GM12878 (cell line): ENCODE data around the gene ATG9A. TPM values are rescaled to one million over a fixed set of nuclear protein-coding genes. Genes with fewer than 3 reads are reported as not detected.

ENCODE experiments used
- ATAC-seq: fragments of 200-7000 bp; cut with Tn5 transposase; 3 replicates; pipeline ENCODE4 v1.9.1; 2020; ENCODE audit warnings: mild to moderate bottlenecking, moderate library complexity
- BruUV-seq: library from RNA; stranded (reverse); fragments of 400-500 nt; replicated peaks from 2 replicates; lab custom pipeline; 2021; lab: Mats Ljungman, UMichigan
- CTCF ChIA-PET: fragments of 300-600 bp; sonication (Branson Sonifier 250); formaldehyde crosslinking; extraction: SDS; loops from one replicate; lab custom pipeline; 2021; ENCODE audit warnings: inconsistent platforms; lab: Yijun Ruan, JAX
- POLR2A ChIA-PET: fragments of 350-600 bp; formaldehyde crosslinking; extraction: SDS; loops from one replicate; lab custom pipeline; 2021; ENCODE audit warnings: inconsistent platforms; lab: Charles Lee
- RAD21 ChIA-PET: fragments of 300-600 bp; sonication (Branson Sonifier 250); formaldehyde crosslinking; loops from one replicate; lab custom pipeline; 2023; ENCODE audit warnings: antibody characterized with exemption; ENCODE audit not compliant: unreplicated experiment; lab: Charles Lee
- SMC1A ChIA-PET: fragments of 300-600 bp; sonication (Branson Sonifier 250); formaldehyde crosslinking; loops from one replicate; lab custom pipeline; 2023; ENCODE audit not compliant: unreplicated experiment, uncharacterized antibody; lab: Charles Lee
- DNase-seq: peaks from one replicate; pipeline ENCODE4 v3.0.0-alpha.2; 2011; ENCODE audit warnings: low read depth, low spot score
- FAIRE-seq: peaks from 3 replicates; lab custom pipeline; 2011; peaks lifted over from hg19 to GRCh38; lab: Jason Lieb, UNC
- H2AFZ ChIP-seq: 2 replicates; pipeline ENCODE4 v1.6.0; 2011; ENCODE audit warnings: low read depth, low read length, control low read depth; ENCODE audit not compliant: control insufficient read depth
- H3K27ac ChIP-seq: 2 replicates; pipeline ENCODE4 v1.5.1; 2011; ENCODE audit warnings: control low read depth; ENCODE audit not compliant: control insufficient read depth, insufficient read depth
- H3K27me3 ChIP-seq, 2 experiments: replicated peaks in 1 of 2; 2 replicates each; pipeline versions ENCODE4 v1.6.0 to v1.6.1; 2011; ENCODE audit warnings: low read length in 1 of 2; ENCODE audit not compliant: control insufficient read depth in 2 of 2, insufficient read depth in 2 of 2
- H3K36me3 ChIP-seq, 2 experiments: 2 replicates each; pipeline ENCODE4 v1.5.1; 2011; ENCODE audit warnings: low read length in 1 of 2; ENCODE audit not compliant: control insufficient read depth in 2 of 2, insufficient read depth in 2 of 2
- H3K4me1 ChIP-seq: 2 replicates; pipeline ENCODE4 v1.6.1; 2011; ENCODE audit warnings: mild to moderate bottlenecking, low read length, moderate library complexity, mixed read lengths; ENCODE audit not compliant: control insufficient read depth, insufficient read depth
- H3K4me2 ChIP-seq: 2 replicates; pipeline ENCODE4 v1.6.0; 2011; ENCODE audit warnings: control low read depth; ENCODE audit not compliant: control insufficient read depth, insufficient read depth
- H3K4me3 ChIP-seq: fragments of 200-600 bp; sonication (generic); 2 replicates; pipeline ENCODE4 v1.5.1; 2016
- H3K79me2 ChIP-seq: 2 replicates; pipeline ENCODE4 v1.6.0; 2011; ENCODE audit warnings: low read length; ENCODE audit not compliant: control insufficient read depth, insufficient read depth
- H3K9ac ChIP-seq: 2 replicates; pipeline ENCODE4 v1.8.0; 2011; ENCODE audit warnings: low read length, control low read depth, mixed read lengths; ENCODE audit not compliant: control insufficient read depth, insufficient read depth
- H3K9me3 ChIP-seq: replicated peaks from 3 replicates; pipeline ENCODE4 v1.5.1; 2011; ENCODE audit warnings: mild to moderate bottlenecking, low read length; ENCODE audit not compliant: control insufficient read depth, insufficient read depth
- H4K20me1 ChIP-seq: 2 replicates; pipeline ENCODE4 v1.6.0; 2011; ENCODE audit not compliant: control insufficient read depth, insufficient read depth
- ASH2L ChIP-seq: fragments of 300-600, 200-600 bp; sonication (generic); IDR thresholded peaks from 2 replicates; pipeline ENCODE4 v1.6.1; 2017; ENCODE audit warnings: low read depth, mild to moderate bottlenecking, borderline replicate concordance
- CBX3 ChIP-seq: fragments of 200-600 bp; sonication (generic); IDR thresholded peaks from 2 replicates; pipeline ENCODE4 v1.6.1; 2016; ENCODE audit warnings: low read depth, borderline replicate concordance
- NR2C2 ChIP-seq: IDR thresholded peaks from 2 replicates; pipeline ENCODE4 v1.6.1; 2011; ENCODE audit warnings: borderline replicate concordance, low read depth; ENCODE audit not compliant: control insufficient read depth, insufficient read length
- POLR2AphosphoS5 ChIP-seq: IDR thresholded peaks from 2 replicates; pipeline ENCODE4 v1.6.1; 2011; ENCODE audit warnings: mild to moderate bottlenecking, low read length, inconsistent platforms
- RAD21 ChIP-seq: IDR thresholded peaks from 2 replicates; pipeline ENCODE4 v1.6.1; 2011; ENCODE audit warnings: mild to moderate bottlenecking, low read depth, low read length, moderate library complexity; ENCODE audit not compliant: insufficient read depth
- RFX5 ChIP-seq: IDR thresholded peaks from 2 replicates; pipeline ENCODE4 v1.6.1; 2011; ENCODE audit warnings: low read depth, low read length, improper control_type of control experiment
- SIN3A ChIP-seq: IDR thresholded peaks from 2 replicates; pipeline ENCODE4 v1.6.1; 2012; ENCODE audit warnings: low read depth, low read length, improper control_type of control experiment
- TBL1XR1 ChIP-seq: IDR thresholded peaks from 2 replicates; pipeline ENCODE4 v1.6.1; 2012; ENCODE audit warnings: low read depth, low read length, improper control_type of control experiment
- ZNF207 ChIP-seq: fragments of 450-650 bp; IDR thresholded peaks from 2 replicates; pipeline ENCODE4 v1.6.1; 2014; ENCODE audit warnings: antibody characterized with exemption, mild to moderate bottlenecking, borderline replicate concordance
- WGBS: methylation state at CpG from one replicate; pipeline ENCODE4 v1.1.6; 2016; ENCODE audit warnings: low lambda C conversion rate; ENCODE audit not compliant: insufficient replicate concordance, insufficient coverage; ENCODE audit errors: missing lambda C conversion rate; 5-methylcytosine and 5-hydroxymethylcytosine counted together
- in situ Hi-C: fragments of 300-500 bp; cut with MboI; formaldehyde crosslinking; loops from 9 replicates; pipeline ENCODE4 v1.14.3; 2018; ENCODE audit warnings: mixed read lengths
- intact Hi-C: fragments of 100-400 bp; cut with micrococcal nuclease; formaldehyde crosslinking; loops from one replicate; pipeline ENCODE4 v1.14.2; 2022; ENCODE audit not compliant: unreplicated experiment
- polyA plus RNA-seq, 11 experiments: library from polyadenylated mRNA; depleted of rRNA in 4 of 11; unstranded in 6 of 11; stranded (reverse) in 5 of 11; fragments of >200 nt; fragmentation: Nextera tagmentation in 4 of 11; fragmentation: Illumina TruSeq in 1 of 11; extraction: Ambion mirVana in 4 of 11; extraction: Trizol in 1 of 11; gene quantifications; 1 replicate in 1 of 11; 2 replicates in 10 of 11; pipeline versions ENCODE4 v1.2.1 to v1.2.3, GENCODE V29; 2011 to 2016; ENCODE audit warnings: inconsistent platforms in 2 of 11, missing spikeins in 2 of 11, low read depth in 1 of 11
- total RNA-seq, 4 experiments: library from RNA; depleted of rRNA in 3 of 4; stranded (reverse); fragments of >200 nt in 3 of 4; fragmentation: Illumina TruSeq in 1 of 4; extraction: Trizol in 1 of 4; gene quantifications; 2 replicates each; pipeline versions ENCODE4 v1.2.1 to v1.2.3, GENCODE V29; 2013 to 2021
- TF ChIP-seq, protein P1 (sequence below): fragments of 450-650 bp; formaldehyde crosslinking; IDR thresholded peaks from 2 replicates; pipeline ENCODE4 v1.4.0; 2020; ENCODE audit warnings: mild to moderate bottlenecking, moderate library complexity
- TF ChIP-seq, protein P2 (sequence below): IDR thresholded peaks from 2 replicates; pipeline ENCODE4 v1.6.1; 2012; ENCODE audit warnings: low read depth, low read length, improper control_type of control experiment

The ATG9A gene
- total and polyA plus RNA-seq, 10 of the 15 experiments (the other 5 are each of a cell fraction or from before 2014, with no cell fraction given), result 0.16 to 37.5 (median 14.6) TPM; not detected in 1

DNA sequence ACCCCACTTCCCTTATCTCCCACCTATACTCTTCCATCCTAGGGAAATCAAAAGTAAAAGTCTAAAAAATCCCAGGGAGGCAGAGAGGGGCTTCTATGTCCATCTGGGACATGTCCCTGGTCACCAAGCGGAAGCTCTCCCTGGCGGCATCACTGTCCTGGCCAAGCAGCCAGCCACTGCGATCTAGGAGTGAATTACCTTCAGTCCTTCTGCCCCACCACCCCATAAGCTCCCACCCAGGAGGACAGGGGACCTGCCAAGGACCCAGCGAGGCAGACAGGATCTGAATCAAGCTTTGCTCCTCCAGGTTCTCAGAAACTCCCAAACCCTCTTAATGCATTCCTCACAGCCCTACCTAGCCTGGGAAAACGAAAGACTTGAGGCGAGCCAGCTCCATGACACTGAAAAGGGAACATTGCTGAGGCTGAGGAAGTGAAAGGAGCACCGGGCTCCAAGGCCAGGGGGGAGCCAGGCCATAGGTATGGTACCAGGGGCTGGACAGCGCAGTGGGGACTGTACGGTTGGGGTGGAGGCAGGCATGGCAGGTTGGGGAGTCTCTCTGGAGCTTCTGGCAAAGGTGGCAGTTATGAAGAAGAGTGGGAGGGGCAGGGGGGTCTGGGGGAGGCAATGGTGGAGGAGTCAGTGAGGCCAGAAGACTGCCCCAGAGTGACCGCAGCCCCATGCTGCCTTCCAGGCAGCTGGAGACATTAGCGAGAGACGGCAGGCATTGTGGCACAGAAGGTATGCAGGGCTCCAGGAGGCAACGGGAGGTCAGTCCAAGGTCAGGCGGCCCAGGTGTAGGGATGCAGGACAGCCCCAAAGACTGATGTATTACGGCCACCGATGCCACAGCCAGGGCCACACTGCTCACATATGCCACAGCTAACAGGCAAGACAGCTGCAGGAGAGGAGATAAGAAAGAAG is 56.9 kb downstream of the ATG9A start:
- H3K79me2 ChIP-seq, result peaks cover 14% of the 10 kb centered on the region
- ChIA-PET CTCF (interaction anchor here (0.5 to 5.6 kb wide), 18 partner anchors 8 to 344 kb away, joined by 3 to 48 read pairs (median 8); partner anchors contain the start of genes DNAJB2, GLB1L and STK16), RAD21 (interaction anchor here (1.8 to 4.1 kb wide), 3 partner anchors 35 to 124 kb away, joined by 9 to 33 read pairs (median 12); partner anchors contain the start of gene ZFAND2B), SMC1A (interaction anchor here (0.6 to 2.9 kb wide), 6 partner anchors 36 to 326 kb away, joined by 3 to 20 read pairs (median 3); partner anchors contain the start of gene GMPPA), POLR2A (interaction anchor here (1.2 kb wide), 1 partner anchor 34 kb away, joined by 5 read pairs; the partner anchor contains the start of gene ZFAND2B)
- intact Hi-C loops, result no loop called here
- H3K36me3 ChIP-seq, result peaks cover 4 to 9% of the 10 kb centered on the region in 2 experiments
- H3K4me1 ChIP-seq, result no peaks in the 10 kb centered on the region; the same call in 1 of the 2 replicates
- H2AFZ ChIP-seq, result no peak overlapping the region
- H3K9me3 ChIP-seq, result no peaks in the 10 kb centered on the region
- no peak overlapping the region for H3K27ac ChIP-seq
- H4K20me1 ChIP-seq, result no peaks in the 10 kb centered on the region
- H3K4me3 ChIP-seq, result no peak overlapping the region
- no peak overlapping the region for H3K9ac ChIP-seq
- no peak for ATAC-seq
- no peaks in the 10 kb centered on the region for H3K27me3 ChIP-seq
- TF ChIP-seq TBL1XR1 (no peak), NR2C2 (no peak), SIN3A (no peak), ASH2L (no peak), RAD21 (no peak), RFX5 (no peak), CBX3 (no peak), POLR2AphosphoS5 (no peak), ZNF207 (no peak)
- TF ChIP-seq, protein P1, sequence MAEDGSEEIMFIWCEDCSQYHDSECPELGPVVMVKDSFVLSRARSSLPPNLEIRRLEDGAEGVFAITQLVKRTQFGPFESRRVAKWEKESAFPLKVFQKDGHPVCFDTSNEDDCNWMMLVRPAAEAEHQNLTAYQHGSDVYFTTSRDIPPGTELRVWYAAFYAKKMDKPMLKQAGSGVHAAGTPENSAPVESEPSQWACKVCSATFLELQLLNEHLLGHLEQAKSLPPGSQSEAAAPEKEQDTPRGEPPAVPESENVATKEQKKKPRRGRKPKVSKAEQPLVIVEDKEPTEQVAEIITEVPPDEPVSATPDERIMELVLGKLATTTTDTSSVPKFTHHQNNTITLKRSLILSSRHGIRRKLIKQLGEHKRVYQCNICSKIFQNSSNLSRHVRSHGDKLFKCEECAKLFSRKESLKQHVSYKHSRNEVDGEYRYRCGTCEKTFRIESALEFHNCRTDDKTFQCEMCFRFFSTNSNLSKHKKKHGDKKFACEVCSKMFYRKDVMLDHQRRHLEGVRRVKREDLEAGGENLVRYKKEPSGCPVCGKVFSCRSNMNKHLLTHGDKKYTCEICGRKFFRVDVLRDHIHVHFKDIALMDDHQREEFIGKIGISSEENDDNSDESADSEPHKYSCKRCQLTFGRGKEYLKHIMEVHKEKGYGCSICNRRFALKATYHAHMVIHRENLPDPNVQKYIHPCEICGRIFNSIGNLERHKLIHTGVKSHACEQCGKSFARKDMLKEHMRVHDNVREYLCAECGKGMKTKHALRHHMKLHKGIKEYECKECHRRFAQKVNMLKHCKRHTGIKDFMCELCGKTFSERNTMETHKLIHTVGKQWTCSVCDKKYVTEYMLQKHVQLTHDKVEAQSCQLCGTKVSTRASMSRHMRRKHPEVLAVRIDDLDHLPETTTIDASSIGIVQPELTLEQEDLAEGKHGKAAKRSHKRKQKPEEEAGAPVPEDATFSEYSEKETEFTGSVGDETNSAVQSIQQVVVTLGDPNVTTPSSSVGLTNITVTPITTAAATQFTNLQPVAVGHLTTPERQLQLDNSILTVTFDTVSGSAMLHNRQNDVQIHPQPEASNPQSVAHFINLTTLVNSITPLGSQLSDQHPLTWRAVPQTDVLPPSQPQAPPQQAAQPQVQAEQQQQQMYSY (CRISPR knock-in tag), result no peak
- TF ChIP-seq, protein P2, sequence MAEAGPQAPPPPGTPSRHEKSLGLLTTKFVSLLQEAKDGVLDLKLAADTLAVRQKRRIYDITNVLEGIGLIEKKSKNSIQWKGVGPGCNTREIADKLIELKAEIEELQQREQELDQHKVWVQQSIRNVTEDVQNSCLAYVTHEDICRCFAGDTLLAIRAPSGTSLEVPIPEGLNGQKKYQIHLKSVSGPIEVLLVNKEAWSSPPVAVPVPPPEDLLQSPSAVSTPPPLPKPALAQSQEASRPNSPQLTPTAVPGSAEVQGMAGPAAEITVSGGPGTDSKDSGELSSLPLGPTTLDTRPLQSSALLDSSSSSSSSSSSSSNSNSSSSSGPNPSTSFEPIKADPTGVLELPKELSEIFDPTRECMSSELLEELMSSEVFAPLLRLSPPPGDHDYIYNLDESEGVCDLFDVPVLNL, result no peak
- H3K4me2 ChIP-seq, result no peak overlapping the region
- no peak for FAIRE-seq
- BruUV-seq, result no TSS peak
- 85% methylated on average over 16 of the region's 16 CpGs for WGBS
- in situ Hi-C loops, result loop anchor here (5.0 kb wide), 1 partner anchor 35 kb away; the partner anchor contains the start of gene ZFAND2B
- DNase-seq, result no peak
